ENCODE results near the gene SIGLEC10. TPM values are rescaled to one million over a fixed set of nuclear protein-coding genes. Genes with fewer than 3 reads are reported as not detected.

The SIGLEC10 gene
- total and polyA plus RNA-seq, 2 experiments from 2014 or later = not detected

DNA sequence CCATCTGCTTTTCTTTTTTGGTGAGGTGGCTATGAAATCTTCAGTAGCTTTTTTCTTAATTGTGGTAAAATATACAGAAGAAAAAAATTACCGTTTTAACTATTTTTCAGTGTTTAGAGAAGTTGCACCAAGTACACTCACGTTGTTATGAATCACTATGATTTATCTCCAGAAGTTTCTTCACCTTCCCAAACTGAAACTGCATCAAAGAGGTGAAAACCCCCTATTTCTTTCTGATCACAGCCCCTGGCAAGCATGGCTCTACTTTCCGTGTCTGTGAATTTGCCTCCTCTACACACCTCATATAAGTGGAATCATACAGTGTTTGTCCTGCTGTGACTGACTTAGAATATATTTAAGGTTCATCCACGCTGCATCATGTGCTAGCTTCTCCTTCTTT lies 15.6 kb upstream of the SIGLEC10 start:
- no peak for DNase-seq
- Histone ChIP-seq H3F3A (ENCODE audit: insufficient read depth) (no peaks in the 10 kb centered on the region), H3K36me3 (ENCODE audit: low read depth) (no peaks in the 10 kb centered on the region), H4K20me1 (ENCODE audit: insufficient read depth) (no peaks in the 10 kb centered on the region), H3K9me2 (ENCODE audit: insufficient read depth) (no peaks in the 10 kb centered on the region), H3K9ac (no peak overlapping the region), H3K4me2 (ENCODE audit: unreplicated experiment) (no peak overlapping the region), H3K27me3 (replicated peaks; ENCODE audit: insufficient read depth) (no peaks in the 10 kb centered on the region), H3K79me2 (ENCODE audit: insufficient read depth) (no peaks in the 10 kb centered on the region), H3K4me1 (ENCODE audit: insufficient read depth) (no peaks in the 10 kb centered on the region), H3K4me3 (no peak overlapping the region), H2AFZ (no peak overlapping the region), H3K9me3 (ENCODE audit: low read depth) (no peaks in the 10 kb centered on the region), H3K27ac (no peak overlapping the region)
- WGBS, 2 experiments (ENCODE audit: low coverage in 1 of 2, low lambda C conversion rate in 2 of 2, missing lambda C conversion rate in 2 of 2) = 24 to 26% methylated on average over 4 of the region's 4 CpGs
- TF ChIP-seq EZH2phosphoT487 (IDR thresholded peaks at IDR 0.05; ENCODE audit: insufficient read depth, low read depth) (no peak), EZH2 (IDR thresholded peaks at IDR 0.05; ENCODE audit: insufficient read depth, poor library complexity, severe bottlenecking) (no peak)
- in situ Hi-C loops (cut with MboI) = no loop called here

DNA sequence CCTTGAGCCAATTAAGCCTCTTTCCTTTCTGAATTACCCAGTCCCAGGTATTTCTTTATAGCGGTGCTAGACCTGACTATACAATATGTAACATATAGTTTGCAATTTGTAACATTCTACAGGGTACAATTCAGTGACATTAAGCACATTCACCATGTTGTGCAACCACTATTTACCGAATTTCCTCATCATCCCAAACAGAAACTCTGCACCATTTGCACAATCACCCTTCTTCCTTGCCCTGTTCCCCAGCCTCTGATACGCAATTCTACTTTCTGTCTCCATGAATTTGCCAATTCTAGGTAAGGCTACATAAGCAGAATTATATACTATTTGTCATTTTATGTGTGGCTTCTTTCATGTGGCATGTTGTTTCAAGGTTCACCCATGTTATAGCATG lies 13.7 kb upstream of the SIGLEC10 start:
- TF ChIP-seq EZH2 (IDR thresholded peaks at IDR 0.05; ENCODE audit: insufficient read depth, poor library complexity, severe bottlenecking) (no peak), EZH2phosphoT487 (IDR thresholded peaks at IDR 0.05; ENCODE audit: insufficient read depth, low read depth) (no peak)
- Histone ChIP-seq H3K9me2 (ENCODE audit: insufficient read depth) (no peaks in the 10 kb centered on the region), H3K27ac (no peak overlapping the region), H3K4me3 (no peak overlapping the region), H3F3A (ENCODE audit: insufficient read depth) (no peaks in the 10 kb centered on the region), H2AFZ (no peak overlapping the region), H3K4me1 (ENCODE audit: insufficient read depth) (no peaks in the 10 kb centered on the region), H4K20me1 (ENCODE audit: insufficient read depth) (no peaks in the 10 kb centered on the region), H3K9me3 (ENCODE audit: low read depth) (no peaks in the 10 kb centered on the region), H3K27me3 (replicated peaks; ENCODE audit: insufficient read depth) (no peaks in the 10 kb centered on the region), H3K36me3 (ENCODE audit: low read depth) (no peaks in the 10 kb centered on the region), H3K4me2 (ENCODE audit: unreplicated experiment) (no peak overlapping the region), H3K79me2 (ENCODE audit: insufficient read depth) (no peaks in the 10 kb centered on the region), H3K9ac (no peak overlapping the region)
- in situ Hi-C loops (cut with MboI) = no loop called here
- 8 to 9% methylated on average over 3 of the region's 3 CpGs for WGBS, 2 experiments (ENCODE audit: low coverage in 1 of 2, low lambda C conversion rate in 2 of 2, missing lambda C conversion rate in 2 of 2)
- DNase-seq = no peak

DNA sequence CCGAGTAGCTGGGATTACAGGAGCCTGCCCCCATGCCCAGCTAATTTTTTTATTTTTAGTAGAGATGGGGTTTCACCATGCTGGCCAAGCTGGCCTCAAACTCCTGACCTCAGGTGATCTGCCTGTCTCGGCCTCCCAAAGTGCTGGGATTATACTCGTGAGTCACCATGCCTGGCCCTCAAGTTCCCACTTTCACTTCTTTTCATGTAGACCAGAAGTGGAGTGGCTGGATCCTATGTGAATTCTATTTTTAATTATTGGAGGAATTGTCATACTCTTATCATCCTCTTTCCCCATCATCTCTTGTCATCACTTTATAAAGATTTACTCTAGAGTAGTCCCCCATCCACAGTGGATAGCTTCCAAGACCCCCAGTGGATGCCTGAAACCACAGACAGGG lies 12.8 kb upstream of the SIGLEC10 start:
- H4K20me1 ChIP-seq (ENCODE audit: insufficient read depth) = no peaks in the 10 kb centered on the region
- no peaks in the 10 kb centered on the region for H3K9me2 ChIP-seq (ENCODE audit: insufficient read depth)
- in situ Hi-C loops (cut with MboI) = no loop called here
- no peak for TF ChIP-seq EZH2 (IDR thresholded peaks at IDR 0.05; ENCODE audit: insufficient read depth, poor library complexity, severe bottlenecking)
- no peak for TF ChIP-seq EZH2phosphoT487 (IDR thresholded peaks at IDR 0.05; ENCODE audit: insufficient read depth, low read depth)
- H3K9me3 ChIP-seq (ENCODE audit: low read depth) = no peaks in the 10 kb centered on the region
- 4 to 5% methylated on average over 3 of the region's 3 CpGs for WGBS, 2 experiments (ENCODE audit: low coverage in 1 of 2, low lambda C conversion rate in 2 of 2, missing lambda C conversion rate in 2 of 2)
- H3K4me2 ChIP-seq (ENCODE audit: unreplicated experiment) = no peak overlapping the region
- H3K27ac ChIP-seq = no peak overlapping the region
- H3F3A ChIP-seq (ENCODE audit: insufficient read depth) = no peaks in the 10 kb centered on the region
- H3K4me1 ChIP-seq (ENCODE audit: insufficient read depth) = no peaks in the 10 kb centered on the region
- H3K27me3 ChIP-seq (replicated peaks; ENCODE audit: insufficient read depth) = no peaks in the 10 kb centered on the region
- no peaks in the 10 kb centered on the region for H3K36me3 ChIP-seq (ENCODE audit: low read depth)
- no peak for DNase-seq
- H3K4me3 ChIP-seq = no peak overlapping the region
- no peaks in the 10 kb centered on the region for H3K79me2 ChIP-seq (ENCODE audit: insufficient read depth)
- H2AFZ ChIP-seq = no peak overlapping the region
- H3K9ac ChIP-seq = no peak overlapping the region

DNA sequence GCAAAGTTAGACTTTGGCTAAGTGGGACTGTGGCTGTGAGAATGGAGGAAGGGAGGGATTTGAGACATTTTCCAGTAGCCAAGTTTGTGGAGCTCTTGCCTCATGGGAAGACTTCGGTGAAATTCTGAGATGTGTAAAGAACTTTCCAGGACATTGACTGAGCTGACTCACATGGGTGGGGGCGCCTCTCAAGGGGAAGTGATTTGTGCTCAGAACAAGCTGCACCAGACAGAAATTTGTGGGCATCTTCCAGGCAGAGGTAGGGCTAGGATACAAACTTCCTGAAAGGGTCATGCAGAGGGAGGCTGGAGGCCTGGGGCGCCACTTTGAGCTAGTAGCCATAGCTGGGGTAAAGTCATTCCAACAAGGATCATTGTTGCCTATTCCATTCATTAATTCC lies 9.8 kb upstream of the SIGLEC10 start:
- no peak for DNase-seq
- no peak overlapping the region for H3K4me2 ChIP-seq (ENCODE audit: unreplicated experiment)
- H3K27me3 ChIP-seq (replicated peaks; ENCODE audit: insufficient read depth) = no peaks in the 10 kb centered on the region
- H3K4me3 ChIP-seq = no peak overlapping the region
- H3K36me3 ChIP-seq (ENCODE audit: low read depth) = no peaks in the 10 kb centered on the region
- H3K4me1 ChIP-seq (ENCODE audit: insufficient read depth) = no peaks in the 10 kb centered on the region
- no peak overlapping the region for H3K9ac ChIP-seq
- H3K79me2 ChIP-seq (ENCODE audit: insufficient read depth) = no peaks in the 10 kb centered on the region
- in situ Hi-C loops (cut with MboI) = no loop called here
- no peaks in the 10 kb centered on the region for H4K20me1 ChIP-seq (ENCODE audit: insufficient read depth)
- no peak overlapping the region for H2AFZ ChIP-seq
- no peaks in the 10 kb centered on the region for H3K9me2 ChIP-seq (ENCODE audit: insufficient read depth)
- no peaks in the 10 kb centered on the region for H3F3A ChIP-seq (ENCODE audit: insufficient read depth)
- no peaks in the 10 kb centered on the region for H3K9me3 ChIP-seq (ENCODE audit: low read depth)
- 24 to 26% methylated on average over 3 of the region's 3 CpGs for WGBS, 2 experiments (ENCODE audit: low coverage in 1 of 2, low lambda C conversion rate in 2 of 2, missing lambda C conversion rate in 2 of 2)
- TF ChIP-seq EZH2 (IDR thresholded peaks at IDR 0.05; ENCODE audit: insufficient read depth, poor library complexity, severe bottlenecking) = no peak
- TF ChIP-seq EZH2phosphoT487 (IDR thresholded peaks at IDR 0.05; ENCODE audit: insufficient read depth, low read depth) = no peak
- no peak overlapping the region for H3K27ac ChIP-seq

DNA sequence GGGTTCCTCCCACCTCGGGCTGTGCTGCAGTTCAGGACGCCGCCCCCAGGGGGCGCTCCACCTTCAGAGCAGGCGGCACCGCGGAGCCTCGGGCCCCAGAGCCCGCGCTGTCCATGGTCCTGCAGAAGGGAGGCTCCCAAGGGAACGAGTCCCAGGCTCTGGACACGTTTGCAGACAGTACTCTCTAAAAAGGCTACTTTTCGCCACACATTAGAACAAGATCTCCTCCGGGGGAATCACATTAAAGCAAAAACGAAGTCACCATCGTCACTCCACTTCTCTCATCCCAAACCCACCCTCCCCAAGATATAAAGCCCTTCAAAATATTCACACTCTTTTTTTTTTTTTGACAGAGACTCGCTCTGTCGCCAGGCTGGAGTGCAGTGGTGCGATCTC lies 4.6 kb upstream of the SIGLEC10 start:
- no peak overlapping the region for H3K4me3 ChIP-seq
- DNase-seq = peak; percentile 88
- no peaks in the 10 kb centered on the region for H4K20me1 ChIP-seq (ENCODE audit: insufficient read depth)
- no peaks in the 10 kb centered on the region for H3K9me2 ChIP-seq (ENCODE audit: insufficient read depth)
- no peak overlapping the region for H3K27ac ChIP-seq
- no peaks in the 10 kb centered on the region for H3K36me3 ChIP-seq (ENCODE audit: low read depth)
- no peaks in the 10 kb centered on the region for H3F3A ChIP-seq (ENCODE audit: insufficient read depth)
- H3K27me3 ChIP-seq (replicated peaks; ENCODE audit: insufficient read depth) = no peaks in the 10 kb centered on the region
- no peaks in the 10 kb centered on the region for H3K79me2 ChIP-seq (ENCODE audit: insufficient read depth)
- TF ChIP-seq EZH2 (IDR thresholded peaks at IDR 0.05; ENCODE audit: insufficient read depth, poor library complexity, severe bottlenecking) (no peak), EZH2phosphoT487 (IDR thresholded peaks at IDR 0.05; ENCODE audit: insufficient read depth, low read depth) (no peak)
- no peak overlapping the region for H3K9ac ChIP-seq
- H3K9me3 ChIP-seq (ENCODE audit: low read depth) = no peaks in the 10 kb centered on the region
- H3K4me2 ChIP-seq (ENCODE audit: unreplicated experiment) = no peak overlapping the region
- H3K4me1 ChIP-seq (ENCODE audit: insufficient read depth) = no peaks in the 10 kb centered on the region
- H2AFZ ChIP-seq = no peak overlapping the region
- 2 to 10% methylated on average over 10 to 17 of the region's 19 CpGs for WGBS, 2 experiments (ENCODE audit: low coverage in 1 of 2, low lambda C conversion rate in 2 of 2, missing lambda C conversion rate in 2 of 2)
- in situ Hi-C loops (cut with MboI) = no loop called here

Measured in GM23248 (cell line).